NCI-H1048 (cell line): ENCODE results near the gene WDR33.

Experiments used
- DNase-seq: peaks from one replicate; lab custom pipeline; 2025; lab: John Stamatoyannopoulos, UW

The WDR33 gene

GRCh38 chr2:127655209-127656073 lies 155.5 kb downstream of the WDR33 start:
- no peak for DNase-seq

- no peak for DNase-seq
Measured at GRCh38 chr2:127654838-127655175, 156.2 kb downstream of the WDR33 start.

- DNase-seq: no peak
Measured at GRCh38 chr2:127654084-127654837, 156.7 kb downstream of the WDR33 start.

GRCh38 chr2:127653421-127654083 lies 157.4 kb downstream of the WDR33 start:
- no peak for DNase-seq

- no peak for DNase-seq
Measured at GRCh38 chr2:127652786-127653357, 158.1 kb downstream of the WDR33 start.

GRCh38 chr2:127651971-127652550 lies 158.9 kb downstream of the WDR33 start:
- no peak for DNase-seq

GRCh38 chr2:127651381-127651809 lies 159.6 kb downstream of the WDR33 start:
- no peak for DNase-seq
